NCI-H1048 (cell line): ENCODE data around the gene FNIP1.
"Not testable (repeated sequence)": the region's sequence is repeated elsewhere in the genome, so short reads cannot be mapped to it uniquely, and the experiment has no call there.

Source experiments
- DNase-seq: peaks from one replicate; lab custom pipeline; 2025; lab: John Stamatoyannopoulos, UW

Gene FNIP1

GRCh38 chr5:131684595-131684994, 112.2 kb downstream of the FNIP1 start:
- DNase-seq: no peak

- DNase-seq: no peak
Observed at GRCh38 chr5:131684051-131684450, 112.8 kb downstream of the FNIP1 start.

GRCh38 chr5:131682826-131683225, 114.0 kb downstream of the FNIP1 start:
- no peak for DNase-seq

- no peak for DNase-seq
Observed at GRCh38 chr5:131682175-131682574, 114.6 kb downstream of the FNIP1 start.

- DNase-seq: no peak
Observed at GRCh38 chr5:131679911-131680310, 116.9 kb downstream of the FNIP1 start.

GRCh38 chr5:131678273-131678672, 118.5 kb downstream of the FNIP1 start:
- DNase-seq: not testable (repeated sequence)

GRCh38 chr5:131677115-131677514, 119.7 kb downstream of the FNIP1 start:
- DNase-seq: no peak

GRCh38 chr5:131672776-131673175, 124.0 kb downstream of the FNIP1 start:
- DNase-seq: no peak

GRCh38 chr5:131671994-131672655, 124.7 kb downstream of the FNIP1 start:
- DNase-seq: no peak

- no peak for DNase-seq
Observed at GRCh38 chr5:131671409-131671808, 125.4 kb downstream of the FNIP1 start.

- DNase-seq: no peak
Observed at GRCh38 chr5:131664929-131665328, 131.9 kb downstream of the FNIP1 start.

GRCh38 chr5:131661933-131662332, 134.9 kb downstream of the FNIP1 start:
- DNase-seq: no peak

GRCh38 chr5:131659841-131660240, 137.0 kb downstream of the FNIP1 start:
- DNase-seq: no peak

GRCh38 chr5:131659290-131659689, 137.5 kb downstream of the FNIP1 start:
- no peak for DNase-seq

GRCh38 chr5:131654776-131655175, 142.0 kb downstream of the FNIP1 start:
- no peak for DNase-seq

GRCh38 chr5:131654309-131654708, 142.5 kb downstream of the FNIP1 start:
- no peak for DNase-seq

GRCh38 chr5:131649161-131649560, 147.7 kb downstream of the FNIP1 start:
- no peak for DNase-seq

GRCh38 chr5:131647048-131647769, 149.6 kb downstream of the FNIP1 start:
- DNase-seq: no peak

GRCh38 chr5:131644822-131645221, 152.0 kb downstream of the FNIP1 start:
- DNase-seq: no peak

GRCh38 chr5:131644370-131644769, 152.4 kb downstream of the FNIP1 start:
- DNase-seq: no peak

GRCh38 chr5:131641494-131641893, 155.3 kb downstream of the FNIP1 start:
- no peak for DNase-seq

GRCh38 chr5:131640043-131640856, 156.6 kb downstream of the FNIP1 start:
- no peak for DNase-seq

- DNase-seq: no peak
Observed at GRCh38 chr5:131639148-131639547, 157.7 kb downstream of the FNIP1 start.
